PC-3 (cell line): ENCODE results near the gene SOBP. TPM values are rescaled to one million over a fixed set of nuclear protein-coding genes. Genes with fewer than 3 reads are reported as not detected.

Source experiments
- ATAC-seq: fragments of 200-7000 bp; cut with Tn5 transposase; 2 replicates; pipeline ENCODE4 v1.9.1; 2020; ENCODE audit warnings: mild to moderate bottlenecking, moderate library complexity
- BruUV-seq: library from RNA; stranded (reverse); fragments of 400-500 nt; replicated peaks from 2 replicates; lab custom pipeline; 2021; lab: Mats Ljungman, UMichigan
- CTCF ChIA-PET: fragments of 300-600 bp; sonication (Branson Sonifier 250); formaldehyde crosslinking; loops from one replicate; lab custom pipeline; 2022; ENCODE audit warnings: antibody characterized with exemption; lab: Charles Lee
- POLR2A ChIA-PET: fragments of 300-600 bp; sonication (Branson Sonifier 250); formaldehyde crosslinking; loops from one replicate; lab custom pipeline; 2022; ENCODE audit warnings: antibody characterized with exemption; ENCODE audit not compliant: unreplicated experiment; lab: Charles Lee
- DNase-seq: peaks from one replicate; pipeline ENCODE4 v3.0.0-alpha.2; 2015
- H2AFZ ChIP-seq: fragments of 300-600 bp; sonication (generic); 2 replicates; pipeline ENCODE4 v1.6.0; 2016; ENCODE audit warnings: antibody characterized with exemption, low read length
- H3F3A ChIP-seq: fragments of 300-600 bp; sonication (generic); one replicate; pipeline ENCODE4 v1.6.0; 2017; ENCODE audit warnings: antibody characterized with exemption, low read length, control low read depth, mild to moderate bottlenecking; ENCODE audit not compliant: unreplicated experiment
- H3K27ac ChIP-seq: fragments of 300-600 bp; sonication (generic); 2 replicates; pipeline ENCODE4 v1.5.1; 2016; ENCODE audit warnings: mild to moderate bottlenecking, low read length
- H3K27me3 ChIP-seq: fragments of 300-600 bp; sonication (generic); 2 replicates; pipeline ENCODE4 v1.6.1; 2016; ENCODE audit warnings: low read length, mixed read lengths
- H3K36me3 ChIP-seq: fragments of 300-600 bp; sonication (generic); 2 replicates; pipeline ENCODE4 v1.6.1; 2016; ENCODE audit warnings: low read depth, mixed run types, low read length, mixed read lengths
- H3K4me1 ChIP-seq: fragments of 300-600 bp; sonication (generic); 2 replicates; pipeline ENCODE4 v1.5.1; 2016; ENCODE audit warnings: low read length; ENCODE audit not compliant: insufficient read depth
- H3K4me2 ChIP-seq: fragments of 300-600 bp; sonication (generic); 2 replicates; pipeline ENCODE4 v1.6.0; 2016; ENCODE audit warnings: low read length
- H3K4me3 ChIP-seq: fragments of 300-600 bp; sonication (generic); 2 replicates; pipeline ENCODE4 v1.5.1; 2016; ENCODE audit warnings: mild to moderate bottlenecking, low read length, mixed read lengths
- H3K79me2 ChIP-seq: fragments of 300-600 bp; sonication (generic); 2 replicates; pipeline ENCODE4 v1.6.1; 2017; ENCODE audit warnings: low read length, mixed read lengths
- H3K9ac ChIP-seq: fragments of 300-600 bp; sonication (generic); 2 replicates; pipeline ENCODE4 v1.6.0; 2016; ENCODE audit warnings: mild to moderate bottlenecking, low read length
- H3K9me2 ChIP-seq: fragments of 300-600 bp; sonication (generic); replicated peaks from 2 replicates; pipeline ENCODE4 v1.6.1; 2016; ENCODE audit warnings: mixed run types, low read length, mixed read lengths
- H3K9me3 ChIP-seq: fragments of 300-600 bp; sonication (generic); 2 replicates; pipeline ENCODE4 v1.6.1; 2016; ENCODE audit warnings: low read length, mixed read lengths
- H4K20me1 ChIP-seq: fragments of 300-600 bp; sonication (generic); 2 replicates; pipeline ENCODE4 v1.6.1; 2016; ENCODE audit warnings: low read length, mixed read lengths
- EZH2 ChIP-seq: fragments of 300-600 bp; sonication (generic); IDR thresholded peaks from one replicate; pipeline ENCODE4 v1.6.1; 2017; ENCODE audit warnings: antibody characterized with exemption, mild to moderate bottlenecking, low read length; ENCODE audit not compliant: unreplicated experiment
- EZH2phosphoT487 ChIP-seq: fragments of 300-600 bp; sonication (generic); IDR thresholded peaks from 2 replicates; pipeline ENCODE4 v1.6.1; 2018; ENCODE audit warnings: mild to moderate bottlenecking, antibody characterized with exemption, low read length, borderline replicate concordance
- intact Hi-C: fragments of 100-400 bp; cut with micrococcal nuclease; formaldehyde crosslinking; loops from 2 replicates; pipeline ENCODE4 v1.9.0; 2023
- total RNA-seq: library from RNA; depleted of rRNA; stranded (reverse); fragments of >200 nt; gene quantifications from 2 replicates; pipeline ENCODE4 v1.2.3, GENCODE V29; 2014
- TF ChIP-seq, protein P1 (sequence below): fragments of 300-600 bp; sonication (generic); conservative IDR thresholded peaks from 2 replicates; pipeline ENCODE4 v1.5.1; 2017; ENCODE audit warnings: antibody characterized with exemption, low read depth, mild to moderate bottlenecking, low read length

SOBP gene
- total RNA-seq, 1 experiment from 2014 or later = 0.15 TPM

DNA sequence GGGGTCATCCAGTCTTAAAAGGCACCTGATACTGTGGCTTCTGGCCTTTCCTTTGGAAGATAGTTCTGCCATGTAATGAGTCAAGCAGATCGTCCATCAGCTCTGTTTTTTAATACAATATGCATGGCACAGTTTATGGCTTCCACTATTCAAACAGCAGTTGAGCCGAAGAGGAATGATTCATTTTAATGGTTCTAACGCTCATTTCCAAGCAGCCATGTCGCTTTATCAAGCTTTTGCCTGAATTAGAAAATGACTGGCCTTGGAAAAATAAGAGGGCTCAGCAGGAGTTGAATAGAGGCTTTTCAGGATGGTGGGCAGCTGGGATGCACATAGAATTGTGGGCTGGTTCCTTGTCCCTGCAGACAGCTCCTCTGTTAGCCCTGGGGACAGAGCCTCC lies 138.1 kb downstream of the SOBP start:
- H3K9ac ChIP-seq = no peak overlapping the region
- H3K27me3 ChIP-seq = no peaks in the 10 kb centered on the region
- TF ChIP-seq EZH2phosphoT487 (no peak), EZH2 (no peak)
- TF ChIP-seq, protein P1, sequence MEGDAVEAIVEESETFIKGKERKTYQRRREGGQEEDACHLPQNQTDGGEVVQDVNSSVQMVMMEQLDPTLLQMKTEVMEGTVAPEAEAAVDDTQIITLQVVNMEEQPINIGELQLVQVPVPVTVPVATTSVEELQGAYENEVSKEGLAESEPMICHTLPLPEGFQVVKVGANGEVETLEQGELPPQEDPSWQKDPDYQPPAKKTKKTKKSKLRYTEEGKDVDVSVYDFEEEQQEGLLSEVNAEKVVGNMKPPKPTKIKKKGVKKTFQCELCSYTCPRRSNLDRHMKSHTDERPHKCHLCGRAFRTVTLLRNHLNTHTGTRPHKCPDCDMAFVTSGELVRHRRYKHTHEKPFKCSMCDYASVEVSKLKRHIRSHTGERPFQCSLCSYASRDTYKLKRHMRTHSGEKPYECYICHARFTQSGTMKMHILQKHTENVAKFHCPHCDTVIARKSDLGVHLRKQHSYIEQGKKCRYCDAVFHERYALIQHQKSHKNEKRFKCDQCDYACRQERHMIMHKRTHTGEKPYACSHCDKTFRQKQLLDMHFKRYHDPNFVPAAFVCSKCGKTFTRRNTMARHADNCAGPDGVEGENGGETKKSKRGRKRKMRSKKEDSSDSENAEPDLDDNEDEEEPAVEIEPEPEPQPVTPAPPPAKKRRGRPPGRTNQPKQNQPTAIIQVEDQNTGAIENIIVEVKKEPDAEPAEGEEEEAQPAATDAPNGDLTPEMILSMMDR = no peak
- no peaks in the 10 kb centered on the region for H4K20me1 ChIP-seq
- no peak overlapping the region for H2AFZ ChIP-seq
- H3K4me1 ChIP-seq = peaks cover 16% of the 10 kb centered on the region
- H3K4me3 ChIP-seq = no peak overlapping the region
- CTCF ChIA-PET = no interaction called here
- no peaks in the 10 kb centered on the region for H3K9me2 ChIP-seq
- ATAC-seq = no peak
- H3K4me2 ChIP-seq = no peak overlapping the region
- no peaks in the 10 kb centered on the region for H3F3A ChIP-seq
- intact Hi-C loops = no loop called here
- no peaks in the 10 kb centered on the region for H3K36me3 ChIP-seq
- POLR2A ChIA-PET = no interaction called here
- no peaks in the 10 kb centered on the region for H3K9me3 ChIP-seq
- BruUV-seq = no TSS peak
- no peaks in the 10 kb centered on the region for H3K79me2 ChIP-seq
- H3K27ac ChIP-seq = no peak overlapping the region
- DNase-seq = no peak

DNA sequence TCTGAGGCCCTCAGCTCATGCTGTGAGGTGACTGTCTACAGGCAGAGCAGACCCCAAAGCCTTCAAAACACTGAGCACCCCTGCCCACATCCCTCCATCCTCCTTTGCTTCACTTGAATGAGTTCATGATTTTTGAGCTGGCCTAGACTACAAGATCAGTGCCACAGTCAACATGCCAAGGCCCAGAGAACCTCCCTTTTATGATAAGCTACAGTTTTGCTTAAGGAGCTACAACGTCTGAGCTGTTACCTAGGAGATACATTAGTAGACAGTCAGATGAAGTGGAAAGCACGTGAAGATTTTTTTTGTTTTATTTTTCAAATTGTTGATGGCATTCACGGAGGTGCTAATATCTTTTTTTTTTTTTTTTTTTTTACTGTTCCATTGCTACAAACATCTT lies 139.0 kb downstream of the SOBP start:
- Histone ChIP-seq H3K27me3 (no peaks in the 10 kb centered on the region), H2AFZ (no peak overlapping the region), H3K4me3 (no peak overlapping the region), H3K4me2 (no peak overlapping the region), H3K79me2 (no peaks in the 10 kb centered on the region), H4K20me1 (no peaks in the 10 kb centered on the region), H3K9me3 (no peaks in the 10 kb centered on the region), H3K27ac (no peak overlapping the region), H3K36me3 (no peaks in the 10 kb centered on the region), H3K4me1 (peaks cover 13% of the 10 kb centered on the region), H3K9ac (no peak overlapping the region), H3F3A (no peaks in the 10 kb centered on the region), H3K9me2 (no peaks in the 10 kb centered on the region)
- BruUV-seq = no TSS peak
- ATAC-seq (no peak), DNase-seq (no peak)
- no peak for TF ChIP-seq EZH2
- TF ChIP-seq EZH2phosphoT487 = no peak
- TF ChIP-seq, protein P1 = no peak
- intact Hi-C loops = no loop called here
- POLR2A ChIA-PET = no interaction called here
- CTCF ChIA-PET = no interaction called here

DNA sequence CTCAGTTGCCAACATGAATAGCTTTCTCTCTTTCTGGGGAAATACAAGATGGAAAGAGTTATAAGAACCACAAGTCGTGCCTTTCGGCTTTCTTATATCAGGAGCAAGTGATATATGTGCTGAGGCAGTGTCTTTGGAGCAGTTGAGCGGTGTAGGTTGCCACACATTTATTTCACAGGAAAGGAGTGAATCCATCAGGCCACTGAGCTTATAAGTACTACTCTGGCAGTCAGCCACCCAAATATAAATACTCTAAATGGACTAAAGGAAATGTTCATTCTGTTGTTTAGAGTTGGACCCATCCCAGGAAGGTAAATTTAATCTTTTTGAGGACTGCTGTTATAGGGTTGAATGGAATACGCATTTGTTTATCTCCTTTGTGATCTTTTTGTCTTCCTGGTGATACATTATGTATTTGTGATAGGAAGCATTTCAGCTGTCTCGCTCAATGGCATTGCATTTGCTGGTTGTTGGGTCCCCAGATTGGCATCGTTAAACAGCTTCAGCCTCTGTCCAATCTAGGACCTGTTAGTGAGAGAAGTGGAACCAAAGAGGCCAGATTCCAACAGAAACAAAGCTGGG lies 139.7 kb downstream of the SOBP start:
- no peaks in the 10 kb centered on the region for H3K27me3 ChIP-seq
- no peaks in the 10 kb centered on the region for H4K20me1 ChIP-seq
- TF ChIP-seq, protein P1 = no peak
- TF ChIP-seq EZH2 (no peak), EZH2phosphoT487 (no peak)
- H3K9me3 ChIP-seq = no peaks in the 10 kb centered on the region
- POLR2A ChIA-PET = no interaction called here
- H3K27ac ChIP-seq = no peak overlapping the region
- CTCF ChIA-PET = no interaction called here
- H3K9ac ChIP-seq = no peak overlapping the region
- intact Hi-C loops = no loop called here
- BruUV-seq = no TSS peak
- H3K4me2 ChIP-seq = no peak overlapping the region
- DNase-seq = no peak
- H3F3A ChIP-seq = no peaks in the 10 kb centered on the region
- ATAC-seq = no peak
- no peak overlapping the region for H3K4me3 ChIP-seq
- peaks cover 5% of the 10 kb centered on the region for H3K4me1 ChIP-seq
- no peak overlapping the region for H2AFZ ChIP-seq
- H3K36me3 ChIP-seq = no peaks in the 10 kb centered on the region
- H3K79me2 ChIP-seq = no peaks in the 10 kb centered on the region
- H3K9me2 ChIP-seq = no peaks in the 10 kb centered on the region
